ENCODE measurements around the gene TSACC.

GRCh38 chr1:156386134-156386901 lies 48.0 kb downstream of the TSACC start:
- TF ChIP-seq, protein P1, sequence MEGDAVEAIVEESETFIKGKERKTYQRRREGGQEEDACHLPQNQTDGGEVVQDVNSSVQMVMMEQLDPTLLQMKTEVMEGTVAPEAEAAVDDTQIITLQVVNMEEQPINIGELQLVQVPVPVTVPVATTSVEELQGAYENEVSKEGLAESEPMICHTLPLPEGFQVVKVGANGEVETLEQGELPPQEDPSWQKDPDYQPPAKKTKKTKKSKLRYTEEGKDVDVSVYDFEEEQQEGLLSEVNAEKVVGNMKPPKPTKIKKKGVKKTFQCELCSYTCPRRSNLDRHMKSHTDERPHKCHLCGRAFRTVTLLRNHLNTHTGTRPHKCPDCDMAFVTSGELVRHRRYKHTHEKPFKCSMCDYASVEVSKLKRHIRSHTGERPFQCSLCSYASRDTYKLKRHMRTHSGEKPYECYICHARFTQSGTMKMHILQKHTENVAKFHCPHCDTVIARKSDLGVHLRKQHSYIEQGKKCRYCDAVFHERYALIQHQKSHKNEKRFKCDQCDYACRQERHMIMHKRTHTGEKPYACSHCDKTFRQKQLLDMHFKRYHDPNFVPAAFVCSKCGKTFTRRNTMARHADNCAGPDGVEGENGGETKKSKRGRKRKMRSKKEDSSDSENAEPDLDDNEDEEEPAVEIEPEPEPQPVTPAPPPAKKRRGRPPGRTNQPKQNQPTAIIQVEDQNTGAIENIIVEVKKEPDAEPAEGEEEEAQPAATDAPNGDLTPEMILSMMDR (conservative IDR thresholded peaks at IDR 0.05; ENCODE audit: low read depth, low read length): no peak
- no peak for TF ChIP-seq EZH2 (IDR thresholded peaks at IDR 0.05; ENCODE audit: borderline replicate concordance, low read depth, low read length, poor library complexity, severe bottlenecking)
